Cardiac muscle cell (in vitro differentiated cells and primary cell): ENCODE data around the gene FAM47E. TPM values are rescaled to one million over a fixed set of nuclear protein-coding genes. Genes with fewer than 3 reads are reported as not detected.

Experiments
- DNase-seq, 2 donors: peaks; one replicate each; pipeline versions ENCODE4 v3.0.0 to v3.0.0-alpha.2; 2010 to 2017; ENCODE audit warnings: low read depth in 1 of 2, low spot score in 1 of 2
- H3K27ac ChIP-seq: fragments of 200-600 bp; sonication (generic); 2 replicates; pipeline ENCODE4 v1.5.1; 2016
- H3K27me3 ChIP-seq: fragments of 200-600 bp; sonication (generic); 2 replicates; pipeline ENCODE4 v1.6.0; 2016; ENCODE audit warnings: control low read depth
- H3K36me3 ChIP-seq: fragments of 200-600 bp; sonication (generic); 2 replicates; pipeline ENCODE4 v1.5.1; 2016; ENCODE audit warnings: control low read depth
- H3K4me1 ChIP-seq: fragments of 200-600 bp; sonication (generic); 2 replicates; pipeline ENCODE4 v1.8.1; 2017; ENCODE audit warnings: low read depth, mild to moderate bottlenecking, mixed run types
- H3K4me3 ChIP-seq: fragments of 200-600 bp; sonication (generic); 2 replicates; pipeline ENCODE4 v1.5.1; 2016; ENCODE audit warnings: mild to moderate bottlenecking
- H3K9me3 ChIP-seq: fragments of 200-600 bp; sonication (generic); 2 replicates; pipeline ENCODE4 v1.5.1; 2017; ENCODE audit warnings: low read depth, mild to moderate bottlenecking, control low read depth
- polyA plus RNA-seq: library from polyadenylated mRNA; unstranded; fragments of >200 nt; fragmentation: Nextera tagmentation; extraction: Ambion mirVana; gene quantifications from 2 replicates; pipeline ENCODE4 v1.2.1, GENCODE V29; 2016
- total RNA-seq: library from RNA; depleted of rRNA; stranded (reverse); fragments of >200 nt; gene quantifications from 2 replicates; pipeline ENCODE4 v1.2.3, GENCODE V29; 2016
- TF ChIP-seq, protein P1 (sequence below): IDR thresholded peaks from 2 replicates; pipeline ENCODE4 v1.5.1; 2012; ENCODE audit warnings: low read depth, mild to moderate bottlenecking, low read length

The FAM47E gene
- total and polyA plus RNA-seq, 2 experiments from 2014 or later = 2.4 to 7.4 TPM

DNA sequence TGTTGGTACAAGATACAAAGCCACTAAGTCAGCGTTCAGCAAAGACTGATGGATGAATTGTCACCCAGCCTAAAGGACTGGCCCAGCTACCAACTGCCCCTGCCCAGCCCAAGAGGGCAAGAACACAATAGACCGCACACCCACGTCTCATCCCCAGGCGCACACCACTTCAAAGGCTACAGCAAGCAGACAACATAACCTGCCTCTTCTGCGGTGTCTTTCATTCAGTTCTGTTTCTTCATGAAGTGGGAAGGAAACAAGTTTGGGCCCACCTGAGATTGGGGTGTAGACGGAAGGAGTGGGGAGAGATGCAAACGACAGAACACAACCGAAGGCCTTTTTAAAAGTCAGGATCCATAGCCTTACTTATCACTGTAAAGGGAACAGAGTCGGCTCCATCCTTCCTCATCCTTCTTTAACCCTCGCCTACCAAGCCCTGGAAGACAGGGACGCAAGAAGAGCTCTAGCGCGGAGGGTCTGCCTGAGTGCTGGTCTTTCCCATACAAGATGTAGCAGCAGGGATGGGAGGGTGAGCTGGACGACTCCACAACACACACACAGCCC is 38.6 kb upstream of the FAM47E start:
- TF ChIP-seq, protein P1, sequence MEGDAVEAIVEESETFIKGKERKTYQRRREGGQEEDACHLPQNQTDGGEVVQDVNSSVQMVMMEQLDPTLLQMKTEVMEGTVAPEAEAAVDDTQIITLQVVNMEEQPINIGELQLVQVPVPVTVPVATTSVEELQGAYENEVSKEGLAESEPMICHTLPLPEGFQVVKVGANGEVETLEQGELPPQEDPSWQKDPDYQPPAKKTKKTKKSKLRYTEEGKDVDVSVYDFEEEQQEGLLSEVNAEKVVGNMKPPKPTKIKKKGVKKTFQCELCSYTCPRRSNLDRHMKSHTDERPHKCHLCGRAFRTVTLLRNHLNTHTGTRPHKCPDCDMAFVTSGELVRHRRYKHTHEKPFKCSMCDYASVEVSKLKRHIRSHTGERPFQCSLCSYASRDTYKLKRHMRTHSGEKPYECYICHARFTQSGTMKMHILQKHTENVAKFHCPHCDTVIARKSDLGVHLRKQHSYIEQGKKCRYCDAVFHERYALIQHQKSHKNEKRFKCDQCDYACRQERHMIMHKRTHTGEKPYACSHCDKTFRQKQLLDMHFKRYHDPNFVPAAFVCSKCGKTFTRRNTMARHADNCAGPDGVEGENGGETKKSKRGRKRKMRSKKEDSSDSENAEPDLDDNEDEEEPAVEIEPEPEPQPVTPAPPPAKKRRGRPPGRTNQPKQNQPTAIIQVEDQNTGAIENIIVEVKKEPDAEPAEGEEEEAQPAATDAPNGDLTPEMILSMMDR = no peak
- H3K9me3 ChIP-seq = no peaks in the 10 kb centered on the region
- peak in 1 of 2 donors; percentile 57 for DNase-seq
- H3K4me3 ChIP-seq = peak overlapping the region; percentile 76
- H3K4me1 ChIP-seq = peaks cover 23% of the 10 kb centered on the region
- H3K36me3 ChIP-seq = no peaks in the 10 kb centered on the region
- H3K27ac ChIP-seq = peak overlapping the region; percentile 95
- no peaks in the 10 kb centered on the region for H3K27me3 ChIP-seq

DNA sequence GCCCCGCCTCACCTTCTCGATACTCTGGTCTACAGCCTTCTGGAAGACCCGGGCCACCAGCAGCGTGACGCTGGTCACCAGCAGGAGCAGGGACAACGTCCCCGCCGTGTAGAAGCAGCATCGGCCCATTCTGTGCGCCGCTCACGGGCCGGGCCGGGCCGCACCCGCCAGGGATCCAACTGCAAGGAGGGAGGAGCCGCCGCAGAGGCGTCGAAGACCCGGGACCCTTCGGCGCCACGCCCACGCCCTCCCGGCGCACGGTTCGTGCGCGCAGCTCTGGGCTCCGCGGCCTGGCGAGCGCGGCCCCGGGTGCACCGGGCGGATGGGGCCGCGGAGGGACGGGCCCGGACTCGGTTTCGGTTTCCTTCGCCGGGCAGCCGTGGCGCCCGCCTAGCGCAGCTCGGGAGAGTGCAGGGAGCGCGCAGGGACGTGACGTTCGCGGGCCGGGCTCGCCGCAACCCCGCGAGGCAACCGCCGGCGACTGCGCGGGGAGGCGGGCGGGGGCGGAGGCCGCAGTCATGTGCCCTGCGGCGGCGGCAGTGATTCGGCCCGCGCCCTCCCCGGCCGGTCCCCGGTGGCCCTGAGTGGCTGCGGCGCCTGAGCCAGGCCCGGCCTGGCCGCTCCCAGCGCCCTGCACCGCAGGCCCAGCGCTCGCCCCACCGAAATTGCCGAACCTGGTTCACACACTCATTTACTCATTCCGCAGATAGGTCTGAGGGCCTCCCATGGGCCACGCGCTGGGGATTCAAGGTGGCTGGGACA is 37.9 kb upstream of the FAM47E start, which contains the start of gene SCARB2:
Gene SCARB2, minus strand, starts transcription at position 410 of the 762 bp plus-strand sequence. Its CDS starts 281 bp downstream, at position 129.
- H3K4me3 ChIP-seq = peak within 1 kb of the TSS; percentile 76
- peaks cover 23% of the 10 kb centered on the region for H3K4me1 ChIP-seq
- H3K36me3 ChIP-seq = no peaks in the 10 kb centered on the region
- H3K9me3 ChIP-seq = no peaks in the 10 kb centered on the region
- DNase-seq = peak; percentile 92 to 94
- H3K27ac ChIP-seq = peak within 1 kb of the TSS; percentile 95
- H3K27me3 ChIP-seq = no peaks in the 10 kb centered on the region
- TF ChIP-seq, protein P1 = no peak

DNA sequence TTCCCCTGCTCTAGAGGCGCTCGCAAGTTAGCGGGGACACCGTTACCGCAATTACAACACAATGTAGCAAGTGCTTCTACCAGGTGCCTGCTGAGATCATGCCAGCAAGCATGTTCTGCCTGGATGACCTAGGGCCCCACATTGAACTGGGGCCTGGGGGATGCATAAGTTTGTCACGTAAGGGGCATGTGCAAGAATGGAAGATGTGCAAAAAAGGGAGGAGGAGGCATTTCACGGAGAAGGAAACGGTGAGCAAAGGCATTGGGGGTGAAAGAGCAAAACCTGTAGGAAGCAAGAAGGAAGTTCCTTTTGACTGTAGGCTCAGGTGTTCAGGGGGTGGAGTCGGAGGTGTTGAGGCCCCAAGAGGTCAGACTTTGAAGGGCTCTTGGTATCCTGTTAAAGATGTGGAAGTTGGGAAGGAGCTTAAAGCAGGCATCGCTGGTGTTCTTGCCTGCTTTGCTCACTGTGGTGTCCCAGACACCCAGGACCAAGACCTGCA is 37.3 kb upstream of the FAM47E start:
- H3K4me1 ChIP-seq = peaks cover 23% of the 10 kb centered on the region
- H3K27me3 ChIP-seq = no peaks in the 10 kb centered on the region
- H3K9me3 ChIP-seq = no peaks in the 10 kb centered on the region
- H3K36me3 ChIP-seq = no peaks in the 10 kb centered on the region
- H3K27ac ChIP-seq = peak overlapping the region; percentile 95
- H3K4me3 ChIP-seq = peak overlapping the region; percentile 76
- DNase-seq = no peak
- TF ChIP-seq, protein P1 = no peak

DNA sequence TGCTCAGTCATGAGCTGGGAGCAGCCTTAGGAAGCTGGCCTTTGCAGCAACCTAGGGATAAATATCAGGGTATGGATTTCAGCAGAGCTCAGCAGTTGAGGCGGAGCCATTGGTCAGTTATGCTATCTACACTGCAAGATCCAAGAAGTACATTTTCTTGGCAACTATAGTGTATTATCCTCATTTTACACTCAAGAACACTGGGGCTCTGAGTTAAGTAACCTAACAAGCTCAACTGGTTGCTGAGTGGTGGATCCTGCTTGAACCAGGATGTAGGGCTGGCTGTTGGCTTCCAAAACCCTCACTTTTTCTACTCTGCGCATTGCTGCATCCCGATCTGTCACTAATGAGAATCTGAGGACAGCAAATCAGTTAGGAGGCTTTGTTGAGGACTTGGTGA is 36.4 kb upstream of the FAM47E start:
- H3K9me3 ChIP-seq = no peaks in the 10 kb centered on the region
- H3K36me3 ChIP-seq = no peaks in the 10 kb centered on the region
- H3K4me1 ChIP-seq = peaks cover 23% of the 10 kb centered on the region
- no peaks in the 10 kb centered on the region for H3K27me3 ChIP-seq
- TF ChIP-seq, protein P1 = no peak
- no peak for DNase-seq
- H3K27ac ChIP-seq = no peak overlapping the region
- H3K4me3 ChIP-seq = no peak overlapping the region

DNA sequence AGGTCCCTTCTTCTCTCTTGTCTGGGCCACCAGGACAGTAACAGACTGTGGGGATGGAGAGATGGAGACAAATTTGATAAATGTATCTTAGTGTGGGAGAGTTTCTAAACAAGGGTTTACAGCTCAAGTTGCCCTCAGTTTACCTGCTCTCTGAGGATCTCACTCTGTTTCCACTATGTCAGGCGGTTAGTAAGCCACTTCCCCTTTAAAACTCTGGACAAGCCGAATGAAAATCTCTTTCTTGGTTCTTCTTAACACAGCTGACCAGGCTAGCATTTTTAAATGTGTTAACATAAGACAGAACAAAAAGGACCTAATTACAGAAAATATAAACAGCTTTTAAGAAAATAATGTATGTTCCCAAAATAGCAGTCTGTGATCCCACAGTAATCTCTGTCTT is 35.0 kb upstream of the FAM47E start:
- Histone ChIP-seq H3K4me3 (no peak overlapping the region), H3K36me3 (no peaks in the 10 kb centered on the region), H3K4me1 (peaks cover 23% of the 10 kb centered on the region), H3K27ac (no peak overlapping the region), H3K27me3 (no peaks in the 10 kb centered on the region), H3K9me3 (no peaks in the 10 kb centered on the region)
- DNase-seq = no peak
- TF ChIP-seq, protein P1 = no peak
